Measurements from ENCODE around the gene DNAH6.

DNAH6 gene

GRCh38 chr2:84801811-84802210 is 285.5 kb downstream of the DNAH6 start:
- DNase-seq (ENCODE audit: low spot score): no peak

GRCh38 chr2:84805250-84805958 is 289.1 kb downstream of the DNAH6 start:
- DNase-seq (ENCODE audit: low spot score): no peak

DNA sequence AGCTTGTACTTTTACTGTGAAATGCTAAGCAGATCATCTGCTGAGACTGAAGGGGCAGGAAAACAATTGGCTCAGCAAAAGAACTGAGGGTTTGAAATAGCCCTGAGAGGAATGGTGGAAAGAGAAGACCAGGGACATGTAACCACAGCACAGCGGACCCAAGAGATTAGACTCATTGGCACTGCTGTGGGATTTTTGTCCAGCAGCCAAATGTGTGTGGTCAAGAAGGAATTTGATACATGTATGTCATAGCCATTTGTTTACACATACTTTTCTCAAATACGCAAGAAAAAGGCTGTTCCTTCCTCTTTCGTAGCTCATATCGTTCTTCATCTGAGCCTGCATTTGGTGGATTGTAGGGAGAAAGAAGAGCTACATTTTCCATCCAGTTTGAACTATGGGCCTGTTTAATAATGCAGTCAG is 290.8 kb downstream of the DNAH6 start:
- DNase-seq (ENCODE audit: low spot score): no peak

DNA sequence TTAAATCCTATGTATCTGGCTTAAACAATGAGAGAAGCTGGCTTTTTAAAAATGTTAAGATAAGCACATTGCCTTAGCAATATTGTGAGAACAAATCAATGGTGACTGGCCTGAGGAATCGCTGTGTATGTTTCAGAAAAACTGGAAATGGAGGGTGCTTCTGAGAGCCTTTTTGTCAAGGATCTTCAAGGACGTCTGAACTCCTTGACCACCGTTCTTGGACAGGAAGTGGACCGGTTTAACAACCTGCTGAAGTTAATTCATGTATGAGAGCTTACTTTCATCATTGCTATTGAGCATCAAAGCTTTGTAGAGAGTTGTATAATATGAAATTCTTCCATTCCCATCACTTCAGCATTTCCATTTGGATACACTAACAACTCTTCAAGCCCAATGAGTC is 292.0 kb downstream of the DNAH6 start:
- no peak for DNase-seq (ENCODE audit: low spot score)

- no peak for DNase-seq (ENCODE audit: low spot score)
These were observed 295.6 kb downstream of the DNAH6 start for GRCh38 chr2:84811839-84812431.

DNA sequence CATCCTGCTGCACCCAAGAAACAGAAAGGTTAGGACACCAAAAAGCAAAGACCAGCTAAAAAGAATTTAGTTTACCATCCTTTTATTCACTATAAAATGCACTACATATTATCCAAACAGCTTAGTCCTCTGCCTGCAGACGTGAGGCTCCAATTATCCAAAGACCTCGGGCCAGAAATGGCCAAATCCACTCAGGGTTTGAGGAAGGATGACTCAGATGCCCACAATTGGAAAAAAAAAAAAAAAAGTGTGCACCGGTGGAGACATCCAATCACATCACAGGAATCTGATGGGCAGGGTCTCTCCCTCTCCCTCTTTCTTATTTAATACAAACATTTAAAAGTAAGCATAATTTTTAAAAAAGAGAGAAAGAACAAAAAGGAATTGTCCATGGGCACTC is 298.8 kb downstream of the DNAH6 start:
- DNase-seq (ENCODE audit: low spot score): no peak

GRCh38 chr2:84816426-84817026 is 300.2 kb downstream of the DNAH6 start:
- DNase-seq (ENCODE audit: low spot score): no peak

DNA sequence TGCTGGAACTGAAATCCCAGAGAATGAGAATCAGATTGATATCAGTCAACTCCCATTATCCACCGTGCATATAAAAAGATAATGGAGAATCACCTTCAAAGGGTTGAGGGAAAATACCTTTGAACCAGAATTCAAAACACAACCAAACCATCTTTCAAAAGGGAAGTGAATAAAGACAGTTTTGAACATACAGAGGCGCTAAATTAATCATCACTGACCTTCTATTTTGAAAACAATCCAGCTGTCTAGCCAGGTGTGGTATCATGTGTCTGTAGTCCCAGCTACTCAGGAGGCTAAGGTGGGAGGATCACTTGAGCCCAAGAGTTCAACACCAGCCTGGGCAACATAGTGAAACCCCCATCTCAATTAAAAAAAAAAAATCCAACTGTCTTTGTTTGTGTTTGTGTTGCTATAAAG is 300.9 kb downstream of the DNAH6 start:
- DNase-seq (ENCODE audit: low spot score): no peak

- no peak for DNase-seq (ENCODE audit: low spot score)
These were observed 305.5 kb downstream of the DNAH6 start for GRCh38 chr2:84821806-84822205.

GRCh38 chr2:84823229-84823628 is 306.9 kb downstream of the DNAH6 start:
- DNase-seq (ENCODE audit: low spot score): no peak

DNA sequence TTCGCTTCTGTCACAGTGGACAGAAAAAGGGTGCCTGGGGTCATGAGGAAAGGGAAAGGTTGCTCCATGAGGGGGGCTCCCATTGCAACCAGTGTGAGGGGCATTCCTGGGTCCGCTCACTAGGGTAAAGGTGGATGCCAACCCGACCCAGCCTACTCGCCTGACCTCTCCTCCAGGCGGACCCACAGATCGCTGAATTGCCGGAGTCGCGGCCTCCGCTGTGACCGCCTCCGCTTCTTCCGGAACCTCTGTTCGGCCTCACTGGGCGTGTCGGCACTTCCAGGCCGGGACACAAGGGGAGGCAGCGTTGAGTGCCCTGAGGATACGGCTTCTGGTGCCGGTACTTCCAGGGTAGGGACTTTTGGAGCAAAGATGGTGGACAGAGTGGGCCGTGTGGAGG is 307.5 kb downstream of the DNAH6 start:
- DNase-seq (ENCODE audit: low spot score): no peak

GRCh38 chr2:84827978-84828575 is 311.8 kb downstream of the DNAH6 start:
- DNase-seq (ENCODE audit: low spot score): no peak

DNA sequence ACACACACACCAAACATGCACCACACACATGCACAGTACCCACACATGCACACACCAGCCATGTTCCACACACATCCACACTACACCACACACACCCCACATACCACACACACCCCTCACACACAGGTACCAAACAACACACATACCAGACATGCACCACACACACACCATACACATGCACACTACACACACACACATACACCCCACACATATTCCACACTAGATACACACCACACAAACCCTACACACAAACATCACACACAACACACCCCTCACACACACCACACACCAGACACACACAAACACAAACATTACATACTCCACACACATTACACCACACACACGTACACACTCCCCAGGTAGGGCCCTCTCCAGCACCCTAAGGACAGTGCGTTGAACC is 313.4 kb downstream of the DNAH6 start:
- DNase-seq (ENCODE audit: low spot score): no peak

GRCh38 chr2:84830095-84830494 is 313.8 kb downstream of the DNAH6 start:
- no peak for DNase-seq (ENCODE audit: low spot score)

DNA sequence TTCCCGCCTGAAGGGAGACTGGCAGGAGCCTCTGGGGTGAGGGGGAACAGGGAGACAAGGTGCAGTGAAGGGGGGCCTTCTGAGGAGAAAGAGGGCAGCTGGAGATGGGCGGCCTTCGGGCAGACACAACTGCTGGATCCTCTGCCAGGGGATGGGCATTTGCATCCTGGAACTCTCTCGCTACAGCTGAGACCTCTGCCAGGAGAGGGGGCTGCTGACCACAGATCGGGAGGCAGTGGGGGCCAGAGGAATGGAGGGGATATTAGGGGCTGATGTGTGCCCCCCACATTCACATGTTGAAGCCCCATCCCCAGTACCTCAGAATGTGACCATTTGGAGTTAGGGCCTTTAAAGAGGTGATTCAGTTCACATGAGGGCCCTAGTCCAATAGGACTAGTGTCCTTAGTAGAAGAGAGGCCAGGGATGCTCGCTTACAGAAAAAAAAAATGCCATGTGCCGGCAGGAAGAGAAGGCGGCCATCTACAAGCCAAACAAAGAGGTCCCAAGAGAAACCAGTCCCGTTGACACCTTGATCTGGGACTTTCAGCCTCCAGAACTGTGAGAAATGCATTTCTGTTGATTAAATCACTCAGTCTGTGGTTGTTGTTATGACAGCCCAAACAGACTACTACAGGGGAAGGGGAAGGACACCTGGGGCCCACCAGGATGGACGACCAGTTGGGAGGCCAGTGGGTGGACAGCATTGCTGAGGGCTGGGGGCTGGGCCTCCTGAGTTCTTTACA is 314.6 kb downstream of the DNAH6 start:
- DNase-seq (ENCODE audit: low spot score): no peak

DNA sequence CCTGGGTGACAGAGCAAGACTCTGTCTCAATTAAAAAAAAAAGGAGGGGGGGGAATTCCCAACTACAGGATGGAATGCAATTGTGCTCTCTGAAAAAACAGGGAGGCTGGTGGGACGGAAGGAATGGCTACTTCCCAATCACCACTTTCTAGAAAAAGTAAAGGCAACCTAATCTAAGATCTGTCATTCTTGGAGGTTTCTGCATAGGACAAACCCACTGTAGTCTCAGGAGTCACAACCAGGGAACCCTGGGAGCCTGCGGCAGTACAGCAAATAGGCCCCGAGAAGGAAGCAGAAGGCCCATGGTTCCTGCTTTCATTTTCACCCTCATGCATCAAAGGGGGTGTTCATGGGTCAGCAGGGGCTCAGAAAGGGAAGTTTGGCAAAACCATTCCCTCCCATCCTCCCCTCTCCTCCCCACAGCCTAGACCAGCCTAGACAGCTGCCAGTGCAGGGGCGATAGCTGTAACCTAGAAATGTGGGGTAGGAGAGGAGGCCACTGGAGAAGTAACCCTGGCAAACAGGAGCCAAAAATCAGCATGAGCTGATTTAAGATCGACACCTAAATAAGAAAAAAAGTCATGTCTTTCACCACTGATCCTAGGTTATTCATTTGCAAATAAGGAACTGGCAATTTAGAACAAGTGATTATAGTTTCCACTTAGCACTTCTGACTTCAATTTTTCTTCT is 316.6 kb downstream of the DNAH6 start:
- DNase-seq (ENCODE audit: low spot score): no peak

DNA sequence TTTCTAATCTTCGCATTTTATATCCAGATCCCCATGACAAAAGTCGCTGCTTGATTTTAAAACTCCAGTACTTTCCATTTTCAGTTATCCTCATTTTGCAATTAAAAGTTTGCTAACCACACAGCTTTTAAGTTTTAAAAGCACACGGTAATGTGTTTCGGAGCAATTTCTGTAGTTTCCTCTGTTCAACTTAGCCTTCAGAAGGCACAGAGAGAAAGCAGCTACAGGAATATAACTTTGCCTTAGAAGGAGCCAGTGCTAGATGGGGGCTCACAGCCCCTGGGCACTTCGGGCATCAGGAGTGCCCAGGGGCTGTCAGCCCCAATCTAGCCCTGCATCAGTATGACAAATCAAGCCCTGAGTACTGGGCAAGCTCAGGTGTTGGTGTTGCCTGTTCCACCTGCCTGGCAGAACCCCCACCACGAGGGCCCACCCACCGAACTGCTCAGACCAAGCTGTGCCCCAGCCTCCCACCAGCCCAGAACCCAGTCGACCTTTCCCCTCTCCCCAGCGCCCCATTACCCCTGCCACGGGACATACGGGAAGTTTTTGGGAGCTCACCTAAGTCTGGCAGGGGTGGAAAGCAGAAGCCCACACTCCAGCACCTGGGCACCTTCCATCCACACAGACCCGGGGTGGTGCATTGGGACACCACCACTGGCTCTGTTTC is 317.3 kb downstream of the DNAH6 start:
- no peak for DNase-seq (ENCODE audit: low spot score)

DNA sequence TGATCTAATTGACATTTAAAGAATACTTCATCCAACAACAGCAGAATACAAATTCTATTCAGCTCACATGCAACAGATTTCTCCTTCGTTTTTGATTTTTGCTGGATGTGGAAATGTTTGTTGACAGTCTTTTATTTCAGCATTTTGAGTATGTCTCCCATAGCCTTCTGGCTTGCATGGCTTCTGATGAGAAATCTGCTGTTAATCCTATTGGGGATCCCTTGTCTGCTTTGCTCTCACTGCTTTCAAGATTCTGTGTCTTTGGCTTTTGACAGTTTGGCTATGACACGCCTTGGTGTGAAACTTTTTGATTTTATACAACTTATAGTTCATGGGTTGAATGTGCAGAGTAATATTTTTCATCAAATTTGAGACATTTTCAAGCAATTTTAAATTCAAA is 319.9 kb downstream of the DNAH6 start:
- DNase-seq (ENCODE audit: low spot score): no peak

GRCh38 chr2:84838434-84839145 is 322.3 kb downstream of the DNAH6 start:
- no peak for DNase-seq (ENCODE audit: low spot score)

GRCh38 chr2:84839851-84840250 is 323.6 kb downstream of the DNAH6 start:
- DNase-seq (ENCODE audit: low spot score): no peak

DNA sequence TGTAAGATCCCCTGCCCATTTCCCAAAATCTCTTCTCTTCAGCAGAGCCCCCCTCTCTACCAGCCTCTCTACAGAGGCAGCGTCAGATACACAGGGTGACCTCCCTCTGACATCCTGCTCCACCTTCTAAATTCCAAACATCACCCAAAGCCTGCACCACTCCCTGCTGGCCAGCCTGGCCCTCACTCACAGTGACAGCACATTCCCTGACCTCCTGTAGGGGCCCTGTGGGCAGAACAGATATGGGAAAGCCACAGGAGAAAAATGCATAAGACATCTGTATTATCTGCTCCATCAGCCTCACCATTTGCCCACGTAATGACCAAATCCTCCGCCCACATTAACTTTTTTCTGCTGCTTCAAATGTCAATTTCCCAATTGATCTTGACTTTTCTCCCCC is 324.0 kb downstream of the DNAH6 start:
- DNase-seq (ENCODE audit: low spot score): no peak

All from NAMALWA (cell line).